ENCODE measurements around the gene PSMB11.
"Not testable (repeated sequence)": the region's sequence is repeated elsewhere in the genome, so short reads cannot be mapped to it uniquely, and the experiment has no call there.

PSMB11 gene

GRCh38 chr14:23042162-23042965 is at the start of gene PSMB11:
PSMB11 (plus strand) TSS chr14:23042212; CDS start chr14:23042226, 14 bp downstream.
- in situ Hi-C loops (cut with MboI; ENCODE audit: low sequenced_read_pairs): no loop called here

- in situ Hi-C loops (cut with MboI; ENCODE audit: low sequenced_read_pairs): no loop called here
Observed at GRCh38 chr14:22993517-22993916, 48.5 kb upstream of the PSMB11 start.

- in situ Hi-C loops (cut with MboI; ENCODE audit: low sequenced_read_pairs): no loop called here
Observed at GRCh38 chr14:22994762-22995275, 47.2 kb upstream of the PSMB11 start.

- in situ Hi-C loops (cut with MboI; ENCODE audit: low sequenced_read_pairs): no loop called here
Observed at GRCh38 chr14:22995889-22996625, 46.0 kb upstream of the PSMB11 start.

- in situ Hi-C loops (cut with MboI; ENCODE audit: low sequenced_read_pairs): no loop called here
Observed at GRCh38 chr14:22996768-22997654, 45.0 kb upstream of the PSMB11 start.

- in situ Hi-C loops (cut with MboI; ENCODE audit: low sequenced_read_pairs): no loop called here
Observed at GRCh38 chr14:22997676-22998323, 44.2 kb upstream of the PSMB11 start.

GRCh38 chr14:22998329-22999012 is 43.5 kb upstream of the PSMB11 start:
- in situ Hi-C loops (cut with MboI; ENCODE audit: low sequenced_read_pairs): no loop called here

GRCh38 chr14:23000860-23001259 is 41.2 kb upstream of the PSMB11 start:
- in situ Hi-C loops (cut with MboI; ENCODE audit: low sequenced_read_pairs): no loop called here

GRCh38 chr14:23002592-23002991 is 39.4 kb upstream of the PSMB11 start:
- in situ Hi-C loops (cut with MboI; ENCODE audit: low sequenced_read_pairs): no loop called here

- in situ Hi-C loops (cut with MboI; ENCODE audit: low sequenced_read_pairs): not testable (repeated sequence)
Observed at GRCh38 chr14:23004274-23004673, 37.7 kb upstream of the PSMB11 start.

GRCh38 chr14:23005451-23006187 is 36.4 kb upstream of the PSMB11 start:
- in situ Hi-C loops (cut with MboI; ENCODE audit: low sequenced_read_pairs): no loop called here

- in situ Hi-C loops (cut with MboI; ENCODE audit: low sequenced_read_pairs): no loop called here
Observed at GRCh38 chr14:23006188-23006534, 35.9 kb upstream of the PSMB11 start.

- in situ Hi-C loops (cut with MboI; ENCODE audit: low sequenced_read_pairs): no loop called here
Observed at GRCh38 chr14:23006544-23007419, 35.2 kb upstream of the PSMB11 start.

GRCh38 chr14:23008831-23009230 is 33.2 kb upstream of the PSMB11 start:
- in situ Hi-C loops (cut with MboI; ENCODE audit: low sequenced_read_pairs): no loop called here

GRCh38 chr14:23009483-23009938 is 32.5 kb upstream of the PSMB11 start:
- in situ Hi-C loops (cut with MboI; ENCODE audit: low sequenced_read_pairs): no loop called here

- in situ Hi-C loops (cut with MboI; ENCODE audit: low sequenced_read_pairs): no loop called here
Observed at GRCh38 chr14:23009939-23010726, 31.9 kb upstream of the PSMB11 start, which contains the start of gene C14orf93. C14orf93 (minus strand) TSS chr14:23010143; CDS start chr14:22999023, 11,120 bp downstream.

GRCh38 chr14:23013054-23013748 is 28.8 kb upstream of the PSMB11 start:
- in situ Hi-C loops (cut with MboI; ENCODE audit: low sequenced_read_pairs): no loop called here
